ENCODE results near the gene LRRC56.

LRRC56 gene

DNA sequence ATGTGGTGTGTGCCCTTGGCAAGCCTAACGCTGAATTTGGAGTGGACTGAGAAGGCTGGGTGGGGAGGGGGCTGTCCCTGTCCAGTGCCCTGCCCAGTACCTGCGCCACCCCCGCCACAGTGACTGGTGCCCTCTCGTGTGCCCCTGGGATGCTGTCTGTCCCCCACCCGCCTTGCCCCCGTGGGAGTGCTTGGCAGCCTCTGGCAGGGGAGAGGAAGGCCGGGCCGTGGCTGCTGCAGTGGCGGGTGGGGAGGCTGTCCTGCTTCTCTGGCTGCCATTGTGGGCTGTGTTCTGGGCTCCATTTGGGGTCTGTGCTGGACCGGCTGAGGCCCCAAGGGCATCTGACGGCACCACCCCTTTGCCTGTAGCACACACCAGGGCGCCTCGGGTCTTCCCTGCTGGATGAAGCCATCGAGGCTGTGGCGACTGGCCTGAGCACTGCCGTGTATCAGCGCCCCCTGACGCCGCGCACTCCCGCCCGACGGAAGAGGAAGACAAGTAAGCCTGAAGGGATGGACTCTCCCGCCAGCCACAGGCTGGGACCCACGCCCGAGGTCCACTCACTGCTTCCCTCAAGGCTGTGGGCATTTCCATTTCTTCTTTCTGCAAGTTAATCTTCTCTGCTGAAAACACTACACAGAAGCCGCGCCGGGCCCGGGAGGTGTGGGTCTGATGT lies 60.8 kb downstream of the LRRC56 start:
- DNase-seq (ENCODE audit: low read depth): no peak

DNA sequence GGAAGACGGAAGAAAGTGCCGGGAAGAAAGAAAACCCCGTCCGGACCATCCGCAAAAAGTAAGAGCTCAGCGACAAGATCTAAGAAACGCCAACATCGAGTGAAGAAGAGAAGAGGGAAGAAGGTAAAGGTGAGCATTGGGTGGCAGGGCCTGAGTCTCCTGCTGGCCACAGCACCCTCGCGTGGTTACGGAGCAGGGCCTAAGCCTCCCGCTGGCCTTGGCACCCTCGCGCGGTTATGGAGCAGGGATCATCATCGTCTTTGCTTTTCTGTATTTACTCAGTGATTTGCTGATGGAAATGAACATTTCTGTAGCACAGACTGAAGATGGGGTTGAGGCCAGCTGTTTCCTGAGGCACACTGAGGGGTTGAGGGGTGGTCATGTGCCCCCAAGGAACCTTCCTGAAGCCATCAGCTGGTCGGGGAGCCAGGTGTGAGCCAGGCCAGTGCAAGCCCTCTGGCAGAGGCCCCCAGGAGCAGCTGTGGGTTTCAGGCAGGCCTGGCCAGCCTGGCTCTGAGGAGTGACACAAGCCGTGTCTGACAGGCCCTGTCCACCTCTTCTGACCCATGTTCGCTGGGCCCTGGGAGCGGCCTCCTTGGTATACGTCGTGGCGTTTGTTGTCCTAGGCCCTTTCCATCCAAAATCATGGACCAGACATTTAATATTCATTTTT lies 64.4 kb downstream of the LRRC56 start:
- no peak for DNase-seq (ENCODE audit: low read depth)

DNA sequence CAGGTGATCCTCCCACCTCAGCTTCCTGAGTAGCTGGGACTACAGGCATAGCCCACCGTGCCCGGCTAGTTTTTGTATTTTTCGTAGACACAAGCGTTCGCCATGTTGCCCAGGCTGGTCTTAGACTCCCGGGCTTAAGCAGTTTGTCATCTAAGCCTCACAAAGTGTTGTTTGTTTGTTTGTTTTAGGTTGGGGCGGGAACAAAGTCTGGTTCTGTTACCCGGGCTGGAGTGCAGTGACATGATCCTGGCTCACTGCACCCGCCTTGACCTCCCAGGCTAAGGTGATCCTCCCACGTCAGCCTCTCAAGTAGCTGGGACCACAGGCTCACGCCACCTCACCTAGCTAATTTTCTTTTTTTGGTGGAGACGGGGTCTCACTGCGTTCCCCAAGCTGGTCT lies 65.8 kb downstream of the LRRC56 start:
- no peak for DNase-seq (ENCODE audit: low read depth)
